KG1 (cell line): ENCODE data around the gene NACA2.
"Not testable (repeated sequence)": the region's sequence is repeated elsewhere in the genome, so short reads cannot be mapped to it uniquely, and the experiment has no call there.

Experiments used
- DNase-seq: peaks from one replicate; lab custom pipeline; 2025; lab: John Stamatoyannopoulos, UW

Gene NACA2

GRCh38 chr17:61591018-61591417 lies at the start of gene NACA2:
TSS of gene NACA2 (minus strand) at chr17:61591219. CDS start at chr17:61591180, 39 bp downstream.
- no peak for DNase-seq

DNA sequence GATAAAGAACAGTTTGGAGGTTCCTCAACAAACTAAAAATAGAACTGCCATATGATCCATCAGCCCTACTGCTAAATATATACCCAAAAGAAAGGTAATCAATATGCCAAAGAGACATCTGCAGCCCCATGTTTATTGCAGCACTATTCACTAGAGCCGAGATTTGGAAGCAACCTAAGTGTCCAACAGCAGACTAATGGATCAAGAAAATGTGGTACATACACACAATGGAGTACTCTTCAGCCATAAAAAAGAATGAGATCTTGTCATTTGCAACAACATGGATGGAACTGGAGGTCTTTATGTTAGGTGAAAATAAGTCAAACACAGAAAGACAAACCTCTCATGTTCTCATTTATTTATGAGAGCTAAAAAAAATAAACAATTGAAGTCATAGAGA lies 48.8 kb upstream of the NACA2 start:
- DNase-seq: no peak

DNA sequence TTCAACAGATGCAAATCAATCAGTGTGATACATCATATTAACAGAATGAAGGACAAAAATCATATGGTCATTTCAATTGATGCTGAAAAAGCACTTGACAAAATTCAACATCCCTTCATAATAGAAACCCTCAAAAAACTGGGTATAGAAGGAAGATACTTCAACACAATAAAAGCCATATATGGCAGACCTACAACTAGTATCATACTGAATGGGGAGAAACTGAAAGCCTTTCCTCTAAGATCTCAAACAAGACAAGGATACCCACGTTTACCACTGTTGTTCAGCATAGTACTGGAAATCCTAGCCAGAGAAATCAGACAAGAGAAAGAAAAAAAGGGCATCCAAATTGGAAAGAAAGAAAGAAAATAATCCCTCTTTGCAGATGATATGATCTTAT lies 47.1 kb upstream of the NACA2 start:
- DNase-seq: no peak

- DNase-seq: peak; percentile 66
Observed at GRCh38 chr17:61635913-61636432, 45.0 kb upstream of the NACA2 start.

DNA sequence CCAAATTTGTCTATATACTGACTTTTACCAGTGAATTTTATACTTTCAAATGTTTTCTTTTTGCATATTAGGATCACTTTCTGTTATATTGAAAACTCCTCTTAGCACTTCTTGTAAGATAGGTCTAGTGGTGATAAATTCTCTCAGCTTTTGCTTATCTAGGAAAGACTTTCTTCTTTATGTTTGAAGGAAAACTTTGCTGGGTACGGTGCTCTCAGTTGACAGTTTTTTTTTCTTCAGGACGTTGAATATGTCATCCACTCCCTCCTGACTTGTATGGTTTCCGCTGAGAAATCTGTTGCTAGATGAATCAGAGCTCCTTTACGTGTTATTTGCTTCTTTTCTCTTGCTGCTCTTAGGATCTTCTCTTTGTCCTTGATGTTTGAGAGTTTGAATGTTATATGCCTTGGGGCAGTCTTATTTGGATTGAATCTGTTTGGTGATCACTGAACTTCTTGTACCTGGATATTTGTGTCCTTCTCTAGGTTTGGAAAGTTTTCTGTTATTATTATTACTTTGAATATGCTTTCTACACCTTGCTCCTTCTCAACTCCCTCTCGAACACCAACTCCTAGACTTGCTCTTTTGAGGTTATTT lies 44.0 kb upstream of the NACA2 start:
- no peak for DNase-seq

DNA sequence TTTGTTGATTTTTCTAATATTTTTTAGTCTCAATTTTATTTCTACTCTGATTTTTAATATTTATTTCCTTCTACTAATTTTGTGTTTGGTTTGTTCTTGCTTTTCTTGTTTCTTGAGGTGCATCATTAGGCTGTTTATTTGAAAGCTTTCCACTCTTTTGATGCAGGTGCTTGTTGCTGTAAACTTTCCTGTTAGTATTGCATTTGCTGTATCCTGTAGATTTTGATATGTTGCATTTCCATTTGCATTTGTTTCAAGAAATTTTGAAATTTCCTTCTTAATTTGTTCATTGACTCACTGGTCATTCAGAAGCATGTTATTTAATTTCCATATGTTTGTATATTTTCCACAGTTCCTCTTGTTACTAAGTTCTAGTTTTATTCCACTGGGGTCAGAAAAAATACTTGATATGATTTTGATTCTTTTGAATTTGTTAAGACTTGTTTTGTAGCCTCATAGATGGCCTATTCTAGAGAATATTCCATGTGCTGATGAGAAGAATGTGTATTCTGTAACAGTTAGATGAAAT lies 43.1 kb upstream of the NACA2 start:
- DNase-seq: no peak

- DNase-seq: no peak
Observed at GRCh38 chr17:61632826-61633225, 41.8 kb upstream of the NACA2 start.

GRCh38 chr17:61631800-61632199 lies 40.8 kb upstream of the NACA2 start:
- DNase-seq: no peak

- not testable (repeated sequence) for DNase-seq
Observed at GRCh38 chr17:61628158-61628557, 37.1 kb upstream of the NACA2 start.

- DNase-seq: no peak
Observed at GRCh38 chr17:61627658-61628057, 36.6 kb upstream of the NACA2 start.

DNA sequence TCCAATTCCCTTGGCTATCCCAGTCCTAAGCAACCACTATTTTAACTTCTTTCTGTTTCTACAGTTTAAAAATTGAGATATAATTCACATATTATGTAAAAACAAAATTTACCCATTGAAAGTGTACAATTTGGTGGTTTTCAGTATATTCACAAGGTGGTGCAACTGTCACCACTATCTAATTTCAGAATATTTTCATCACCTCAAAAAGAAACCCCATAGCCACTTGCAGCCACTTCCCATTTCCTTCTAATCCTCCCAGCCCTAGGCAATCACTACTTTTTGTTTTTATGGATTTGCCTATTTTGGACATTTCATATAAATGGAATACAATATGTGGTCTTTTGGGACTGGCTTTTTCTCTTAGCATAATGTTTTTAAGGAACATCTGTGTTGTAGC lies 36.1 kb upstream of the NACA2 start:
- DNase-seq: no peak

DNA sequence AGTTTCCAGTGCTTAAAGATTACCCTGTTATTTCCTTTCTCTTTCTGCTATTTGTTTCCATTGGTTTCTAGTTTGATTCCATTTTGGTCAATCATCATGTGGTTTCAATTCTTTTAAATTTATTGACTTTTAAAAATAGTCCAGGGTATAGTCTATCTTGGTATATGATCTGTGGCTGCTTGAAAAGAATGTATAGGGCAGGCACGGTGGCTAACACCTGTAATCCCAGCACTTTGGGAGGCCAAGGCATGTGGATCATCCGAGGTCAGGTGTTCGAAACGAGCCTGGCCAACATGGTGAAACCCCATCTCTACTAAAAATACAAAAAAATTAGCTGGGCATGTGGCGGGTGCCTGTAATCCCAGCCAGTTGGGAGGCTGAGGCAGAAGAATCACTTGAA lies 34.5 kb upstream of the NACA2 start:
- DNase-seq: no peak

DNA sequence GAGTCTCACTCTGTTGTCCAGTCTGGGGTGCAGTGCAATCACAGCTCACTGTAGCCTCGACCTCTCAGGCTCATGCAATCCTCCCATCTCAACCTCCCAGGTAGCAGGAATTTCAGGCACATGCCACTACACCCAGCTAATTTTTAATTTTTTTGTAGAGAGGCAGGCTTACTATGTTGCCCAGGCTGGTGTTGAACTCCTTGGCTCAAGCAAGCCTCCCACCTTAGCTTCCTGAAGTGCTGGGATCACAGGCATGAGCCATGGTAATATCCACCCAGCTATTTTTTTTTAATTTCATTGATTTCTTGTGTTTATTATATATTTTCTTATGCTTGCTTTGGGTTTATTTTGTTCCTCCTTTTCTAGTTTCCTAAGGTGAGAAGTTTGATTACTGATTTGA lies 33.9 kb upstream of the NACA2 start:
- DNase-seq: no peak

DNA sequence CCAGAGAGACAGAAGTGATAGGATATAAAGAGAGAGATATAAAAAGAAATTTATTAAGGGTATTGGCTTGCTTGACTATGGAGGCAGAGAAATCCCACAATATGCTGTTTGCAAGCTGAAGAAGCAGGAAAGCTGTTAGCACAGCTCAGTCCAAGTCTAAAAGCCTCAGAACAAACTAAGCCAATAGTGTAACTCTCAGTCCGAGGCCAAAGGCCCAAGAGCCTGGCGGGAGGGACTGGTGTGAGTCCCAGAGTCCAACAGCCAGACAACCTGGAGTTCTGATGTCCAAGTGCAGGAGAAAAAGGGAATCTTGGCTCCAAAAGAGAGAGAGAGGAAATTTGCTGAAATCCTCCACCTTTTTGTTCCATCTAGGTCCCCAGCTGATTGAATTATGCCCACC lies 30.3 kb upstream of the NACA2 start:
- DNase-seq: no peak

DNA sequence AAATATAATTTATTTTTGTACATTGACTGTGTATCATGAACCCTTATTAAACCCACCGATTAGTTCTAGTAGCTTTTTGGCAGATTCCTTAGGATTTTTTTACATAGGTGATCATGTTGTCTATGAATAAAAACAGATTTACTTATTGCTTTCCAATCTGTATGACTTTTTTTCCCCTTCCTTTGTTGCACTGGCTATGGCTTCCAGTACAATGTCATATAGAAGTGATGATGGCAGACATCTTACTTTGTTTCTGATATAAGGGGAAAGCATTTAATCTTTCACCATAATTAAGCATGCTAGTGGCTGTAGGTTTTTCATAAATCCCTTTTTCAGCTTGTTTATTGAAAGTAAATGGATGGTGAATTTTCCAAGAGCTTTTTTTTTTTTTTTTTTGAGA lies 28.9 kb upstream of the NACA2 start:
- DNase-seq: no peak

DNA sequence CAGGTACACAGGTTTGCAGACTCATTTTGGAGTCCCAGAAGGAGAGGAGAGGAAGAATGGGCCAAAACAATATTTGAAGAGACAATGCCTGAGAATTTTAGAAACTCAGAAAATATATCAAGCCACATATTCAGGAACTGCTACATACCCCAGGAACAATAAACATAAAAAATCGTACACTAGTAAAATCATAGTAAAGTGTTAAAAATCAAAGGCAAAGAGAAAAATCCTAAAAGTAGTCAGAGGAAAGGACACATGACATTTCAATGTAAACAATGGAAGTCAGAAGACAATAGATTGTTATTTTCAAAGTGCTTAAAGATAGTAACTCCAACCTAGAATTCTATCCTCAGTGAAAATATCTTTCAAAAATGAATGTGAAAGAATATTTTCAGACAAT lies 28.5 kb upstream of the NACA2 start:
- DNase-seq: no peak

DNA sequence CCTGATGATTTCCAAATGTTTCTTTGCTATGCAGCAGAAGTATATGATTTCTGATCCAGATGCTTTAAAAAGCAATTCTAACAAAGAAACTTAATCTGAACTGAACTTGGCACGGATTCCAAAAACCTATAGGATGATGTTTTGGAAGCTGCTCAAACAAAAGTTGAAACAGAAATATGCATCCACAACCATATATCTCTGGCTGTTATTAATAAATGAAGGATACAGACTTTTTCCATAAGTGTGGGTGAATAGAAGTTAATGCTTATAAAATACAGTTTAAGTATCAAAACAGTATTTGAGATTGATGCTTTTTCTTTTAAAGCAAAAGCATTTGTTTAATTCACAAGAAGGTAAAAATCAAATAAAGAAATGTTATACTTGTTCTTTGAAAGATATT lies 27.9 kb upstream of the NACA2 start:
- DNase-seq: no peak

GRCh38 chr17:61617330-61617729 lies 26.3 kb upstream of the NACA2 start:
- no peak for DNase-seq

- no peak for DNase-seq
Observed at GRCh38 chr17:61616783-61617182, 25.8 kb upstream of the NACA2 start.

- no peak for DNase-seq
Observed at GRCh38 chr17:61614219-61614618, 23.2 kb upstream of the NACA2 start.

- DNase-seq: no peak
Observed at GRCh38 chr17:61611323-61611722, 20.3 kb upstream of the NACA2 start.

GRCh38 chr17:61605692-61606091 lies 14.7 kb upstream of the NACA2 start:
- DNase-seq: no peak

GRCh38 chr17:61601297-61601696 lies 10.3 kb upstream of the NACA2 start:
- no peak for DNase-seq

DNA sequence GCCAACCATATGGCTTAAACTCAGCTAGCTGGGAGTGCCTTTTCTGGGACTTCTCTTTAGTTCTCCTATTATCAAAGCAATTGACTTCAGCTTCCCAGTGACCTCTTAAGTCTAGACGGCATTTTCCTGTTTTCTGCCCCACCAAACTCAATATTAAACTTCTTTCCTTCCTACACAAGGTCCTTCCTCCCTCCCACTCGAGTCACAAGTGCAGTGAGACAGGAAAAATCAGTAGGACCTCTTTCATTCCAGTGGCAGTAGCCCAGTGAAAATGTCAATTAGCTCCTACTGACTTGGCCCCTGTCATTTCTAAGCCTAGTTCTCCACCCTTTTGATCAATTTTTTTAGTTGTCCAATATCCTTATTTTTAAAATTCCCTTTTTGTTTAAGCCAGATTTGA lies 9.6 kb upstream of the NACA2 start:
- no peak for DNase-seq
